ENCODE data around the gene NEGR1. TPM values are rescaled to one million over a fixed set of nuclear protein-coding genes. Genes with fewer than 3 reads are reported as not detected.

Gene NEGR1
- total RNA-seq, 1 experiment from 2014 or later, result 2.9 TPM

DNA sequence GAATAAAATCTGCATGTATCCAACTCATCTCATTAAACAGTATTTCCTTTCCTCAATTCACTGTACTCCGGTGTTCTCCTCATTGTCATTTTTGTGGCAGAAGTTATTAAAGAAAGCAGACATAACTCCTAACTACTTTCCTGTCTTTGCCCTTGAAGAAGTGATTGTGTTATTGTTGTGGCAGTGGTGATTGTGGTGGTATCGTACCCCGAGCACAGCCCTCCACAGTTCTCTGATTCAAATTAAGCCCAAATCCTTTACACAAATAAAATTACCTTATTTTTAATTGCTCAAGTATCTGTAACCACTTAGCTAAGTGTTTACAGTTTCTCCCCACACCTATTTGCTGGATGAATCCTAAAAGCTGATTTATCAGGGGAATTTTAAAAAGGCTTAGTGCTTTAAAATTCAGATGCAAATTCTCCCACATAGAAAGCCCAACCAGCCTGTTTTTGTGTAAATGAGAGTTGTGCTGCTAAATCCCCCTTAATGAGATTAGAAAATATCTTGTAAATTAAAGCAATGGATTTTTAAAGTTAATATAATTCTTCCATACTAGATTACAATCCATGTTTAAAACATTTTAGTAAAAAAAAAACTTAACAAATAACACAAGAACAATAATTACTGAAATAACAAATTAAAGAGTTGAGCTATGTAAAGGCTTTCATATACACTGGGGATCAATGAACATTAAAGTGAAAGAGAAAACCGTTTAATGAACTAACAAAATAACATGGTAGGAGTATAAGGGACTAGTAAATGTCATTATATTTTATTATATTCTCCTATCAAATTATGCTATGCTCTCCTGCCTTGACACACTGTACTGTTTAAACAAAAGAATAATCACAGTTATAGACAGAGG lies 259.0 kb downstream of the NEGR1 start (continued):
- TF ChIP-seq CREM (CRISPR knock-in tag; IDR thresholded peaks at IDR 0.05) (no peak), RELA (CRISPR knock-in tag; IDR thresholded peaks at IDR 0.05; ENCODE audit: borderline replicate concordance) (no peak), CBFB (CRISPR knock-in tag; IDR thresholded peaks at IDR 0.05; ENCODE audit: low read depth) (no peak)
- TF ChIP-seq, protein P1, sequence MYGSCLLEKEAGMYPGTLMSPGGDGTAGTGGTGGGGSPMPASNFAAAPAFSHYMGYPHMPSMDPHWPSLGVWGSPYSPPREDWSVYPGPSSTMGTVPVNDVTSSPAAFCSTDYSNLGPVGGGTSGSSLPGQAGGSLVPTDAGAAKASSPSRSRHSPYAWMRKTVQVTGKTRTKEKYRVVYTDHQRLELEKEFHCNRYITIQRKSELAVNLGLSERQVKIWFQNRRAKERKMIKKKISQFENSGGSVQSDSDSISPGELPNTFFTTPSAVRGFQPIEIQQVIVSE (CRISPR knock-in tag; IDR thresholded peaks at IDR 0.05; ENCODE audit: borderline replicate concordance), result no peak

DNA sequence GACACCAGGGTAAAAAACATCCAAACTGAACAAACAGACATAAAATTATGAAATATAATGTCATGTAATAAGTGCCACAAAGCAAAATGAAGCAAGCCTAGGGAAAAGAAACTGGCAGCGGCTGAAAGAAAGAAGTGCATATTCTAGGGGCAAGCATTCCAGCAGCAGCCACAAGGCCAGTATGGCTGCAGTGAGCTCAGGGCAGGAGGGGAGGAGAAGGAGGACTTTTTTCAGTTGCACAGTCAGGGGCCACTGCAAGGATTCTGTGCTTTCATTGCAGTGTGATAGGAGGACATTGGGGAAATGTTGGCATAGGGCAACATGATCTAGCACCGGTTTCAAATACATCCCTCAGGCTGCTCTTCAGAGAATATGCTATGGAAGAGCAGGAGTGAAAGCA lies 263.8 kb downstream of the NEGR1 start:
- TF ChIP-seq CREM (CRISPR knock-in tag; IDR thresholded peaks at IDR 0.05) (no peak), IRF2 (CRISPR knock-in tag; IDR thresholded peaks at IDR 0.05; ENCODE audit: borderline replicate concordance, low read depth) (no peak), CREB1 (CRISPR knock-in tag; IDR thresholded peaks at IDR 0.05) (no peak), HMGA2 (CRISPR knock-in tag; IDR thresholded peaks at IDR 0.05) (no peak), ETV6 (CRISPR knock-in tag; IDR thresholded peaks at IDR 0.05) (no peak)
- TF ChIP-seq, protein P2, sequence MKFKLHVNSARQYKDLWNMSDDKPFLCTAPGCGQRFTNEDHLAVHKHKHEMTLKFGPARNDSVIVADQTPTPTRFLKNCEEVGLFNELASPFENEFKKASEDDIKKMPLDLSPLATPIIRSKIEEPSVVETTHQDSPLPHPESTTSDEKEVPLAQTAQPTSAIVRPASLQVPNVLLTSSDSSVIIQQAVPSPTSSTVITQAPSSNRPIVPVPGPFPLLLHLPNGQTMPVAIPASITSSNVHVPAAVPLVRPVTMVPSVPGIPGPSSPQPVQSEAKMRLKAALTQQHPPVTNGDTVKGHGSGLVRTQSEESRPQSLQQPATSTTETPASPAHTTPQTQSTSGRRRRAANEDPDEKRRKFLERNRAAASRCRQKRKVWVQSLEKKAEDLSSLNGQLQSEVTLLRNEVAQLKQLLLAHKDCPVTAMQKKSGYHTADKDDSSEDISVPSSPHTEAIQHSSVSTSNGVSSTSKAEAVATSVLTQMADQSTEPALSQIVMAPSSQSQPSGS (CRISPR knock-in tag; IDR thresholded peaks at IDR 0.05; ENCODE audit: borderline replicate concordance, low read depth), result no peak
- TF ChIP-seq, protein P3, sequence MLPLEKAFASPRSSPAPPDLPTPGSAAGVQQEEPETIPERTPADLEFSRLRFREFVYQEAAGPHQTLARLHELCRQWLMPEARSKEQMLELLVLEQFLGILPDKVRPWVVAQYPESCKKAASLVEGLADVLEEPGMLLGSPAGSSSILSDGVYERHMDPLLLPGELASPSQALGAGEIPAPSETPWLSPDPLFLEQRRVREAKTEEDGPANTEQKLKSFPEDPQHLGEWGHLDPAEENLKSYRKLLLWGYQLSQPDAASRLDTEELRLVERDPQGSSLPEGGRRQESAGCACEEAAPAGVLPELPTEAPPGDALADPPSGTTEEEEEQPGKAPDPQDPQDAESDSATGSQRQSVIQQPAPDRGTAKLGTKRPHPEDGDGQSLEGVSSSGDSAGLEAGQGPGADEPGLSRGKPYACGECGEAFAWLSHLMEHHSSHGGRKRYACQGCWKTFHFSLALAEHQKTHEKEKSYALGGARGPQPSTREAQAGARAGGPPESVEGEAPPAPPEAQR (CRISPR knock-in tag; IDR thresholded peaks at IDR 0.05), result no peak
- H3K27me3 Mint-ChIP-seq (ENCODE audit: low read depth), result no peaks in the 10 kb centered on the region
- no peak overlapping the region for H3K4me3 Mint-ChIP-seq

DNA sequence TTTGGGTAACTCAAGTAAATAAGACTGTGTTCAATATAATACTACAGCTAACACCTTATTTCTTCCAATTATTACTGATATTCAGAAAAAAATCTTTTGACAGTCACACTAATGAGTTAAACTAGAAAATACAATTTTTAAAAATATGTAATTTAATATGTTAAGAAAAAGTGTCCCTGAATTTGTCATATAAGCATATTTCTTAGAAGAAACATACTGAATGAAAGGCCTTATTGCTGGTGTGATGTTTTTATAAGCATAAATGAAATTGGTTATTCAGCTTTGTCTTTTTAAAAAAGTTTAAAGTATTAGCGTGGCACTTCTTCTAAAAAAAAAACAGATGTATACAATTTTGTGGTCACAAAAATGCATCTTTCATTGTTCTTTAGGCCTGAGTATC lies 267.3 kb downstream of the NEGR1 start:
- DNase-seq (ENCODE audit: low spot score) (no peak), ATAC-seq (no peak)
- POLR2A ChIA-PET, result no interaction called here
- CTCF ChIA-PET, result no interaction called here
- Mint-ChIP-seq H3K27ac (no peak overlapping the region), H3K4me3 (no peak overlapping the region), H3K36me3 (no peaks in the 10 kb centered on the region), H3K27me3 (ENCODE audit: low read depth) (no peaks in the 10 kb centered on the region), H3K4me1 (peaks cover 17% of the 10 kb centered on the region), H3K9me3 (no peaks in the 10 kb centered on the region)
- no peak for TF ChIP-seq ZNF423 (CRISPR knock-in tag; IDR thresholded peaks at IDR 0.05)

More for the DNA sequence above, 263.8 kb downstream of the NEGR1 start:
- POLR2A ChIA-PET, result no interaction called here
- no peaks in the 10 kb centered on the region for H3K9me3 Mint-ChIP-seq
- ATAC-seq (peak; percentile 84), DNase-seq (ENCODE audit: low spot score) (peak; percentile 13)
- CTCF ChIA-PET, result no interaction called here
- H3K4me1 Mint-ChIP-seq, result peaks cover 21% of the 10 kb centered on the region
- no peaks in the 10 kb centered on the region for H3K36me3 Mint-ChIP-seq
- peak overlapping the region; percentile 48; the same call in 1 of the 2 replicates for H3K27ac Mint-ChIP-seq

DNA sequence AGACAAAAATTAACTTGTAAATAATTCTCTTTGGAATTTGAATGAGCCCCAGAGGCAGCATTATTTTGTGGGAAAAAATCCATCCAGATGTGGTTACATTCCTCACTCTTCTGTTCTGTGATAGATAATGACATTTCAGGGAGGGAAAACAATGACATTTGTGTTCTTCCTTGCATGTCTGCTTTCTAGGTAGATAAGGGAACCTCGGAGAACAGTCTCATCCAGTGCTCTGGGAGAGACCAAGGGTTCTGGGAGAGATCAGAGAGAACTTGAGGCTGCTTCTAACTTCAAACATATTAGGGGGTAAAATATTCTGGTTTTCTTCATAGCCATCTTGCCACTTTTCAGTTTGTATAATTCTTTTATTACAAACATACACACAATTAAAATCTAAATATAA lies 269.2 kb downstream of the NEGR1 start:
- H3K4me3 Mint-ChIP-seq, result no peak overlapping the region
- no peak for DNase-seq (ENCODE audit: low spot score)
- CTCF ChIA-PET, result no interaction called here
- ATAC-seq, result no peak
- peak overlapping the region; percentile 78 for H3K27ac Mint-ChIP-seq
- peaks cover 12% of the 10 kb centered on the region for H3K4me1 Mint-ChIP-seq
- H3K36me3 Mint-ChIP-seq, result no peaks in the 10 kb centered on the region
- no peaks in the 10 kb centered on the region for H3K27me3 Mint-ChIP-seq (ENCODE audit: low read depth)
- no peaks in the 10 kb centered on the region for H3K9me3 Mint-ChIP-seq
- POLR2A ChIA-PET, result no interaction called here
- no peak for TF ChIP-seq KAT7 (CRISPR knock-in tag; IDR thresholded peaks at IDR 0.05; ENCODE audit: borderline replicate concordance)
- no peak for TF ChIP-seq CREB1 (CRISPR knock-in tag; IDR thresholded peaks at IDR 0.05)
- TF ChIP-seq, protein P3 (CRISPR knock-in tag; IDR thresholded peaks at IDR 0.05), result no peak
- TF ChIP-seq, protein P4, sequence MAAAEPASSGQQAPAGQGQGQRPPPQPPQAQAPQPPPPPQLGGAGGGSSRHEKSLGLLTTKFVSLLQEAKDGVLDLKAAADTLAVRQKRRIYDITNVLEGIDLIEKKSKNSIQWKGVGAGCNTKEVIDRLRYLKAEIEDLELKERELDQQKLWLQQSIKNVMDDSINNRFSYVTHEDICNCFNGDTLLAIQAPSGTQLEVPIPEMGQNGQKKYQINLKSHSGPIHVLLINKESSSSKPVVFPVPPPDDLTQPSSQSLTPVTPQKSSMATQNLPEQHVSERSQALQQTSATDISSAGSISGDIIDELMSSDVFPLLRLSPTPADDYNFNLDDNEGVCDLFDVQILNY (CRISPR knock-in tag; IDR thresholded peaks at IDR 0.05), result no peak
- no peak for TF ChIP-seq ZNF219 (CRISPR knock-in tag; IDR thresholded peaks at IDR 0.05; ENCODE audit: borderline replicate concordance)
- TF ChIP-seq, protein P5, sequence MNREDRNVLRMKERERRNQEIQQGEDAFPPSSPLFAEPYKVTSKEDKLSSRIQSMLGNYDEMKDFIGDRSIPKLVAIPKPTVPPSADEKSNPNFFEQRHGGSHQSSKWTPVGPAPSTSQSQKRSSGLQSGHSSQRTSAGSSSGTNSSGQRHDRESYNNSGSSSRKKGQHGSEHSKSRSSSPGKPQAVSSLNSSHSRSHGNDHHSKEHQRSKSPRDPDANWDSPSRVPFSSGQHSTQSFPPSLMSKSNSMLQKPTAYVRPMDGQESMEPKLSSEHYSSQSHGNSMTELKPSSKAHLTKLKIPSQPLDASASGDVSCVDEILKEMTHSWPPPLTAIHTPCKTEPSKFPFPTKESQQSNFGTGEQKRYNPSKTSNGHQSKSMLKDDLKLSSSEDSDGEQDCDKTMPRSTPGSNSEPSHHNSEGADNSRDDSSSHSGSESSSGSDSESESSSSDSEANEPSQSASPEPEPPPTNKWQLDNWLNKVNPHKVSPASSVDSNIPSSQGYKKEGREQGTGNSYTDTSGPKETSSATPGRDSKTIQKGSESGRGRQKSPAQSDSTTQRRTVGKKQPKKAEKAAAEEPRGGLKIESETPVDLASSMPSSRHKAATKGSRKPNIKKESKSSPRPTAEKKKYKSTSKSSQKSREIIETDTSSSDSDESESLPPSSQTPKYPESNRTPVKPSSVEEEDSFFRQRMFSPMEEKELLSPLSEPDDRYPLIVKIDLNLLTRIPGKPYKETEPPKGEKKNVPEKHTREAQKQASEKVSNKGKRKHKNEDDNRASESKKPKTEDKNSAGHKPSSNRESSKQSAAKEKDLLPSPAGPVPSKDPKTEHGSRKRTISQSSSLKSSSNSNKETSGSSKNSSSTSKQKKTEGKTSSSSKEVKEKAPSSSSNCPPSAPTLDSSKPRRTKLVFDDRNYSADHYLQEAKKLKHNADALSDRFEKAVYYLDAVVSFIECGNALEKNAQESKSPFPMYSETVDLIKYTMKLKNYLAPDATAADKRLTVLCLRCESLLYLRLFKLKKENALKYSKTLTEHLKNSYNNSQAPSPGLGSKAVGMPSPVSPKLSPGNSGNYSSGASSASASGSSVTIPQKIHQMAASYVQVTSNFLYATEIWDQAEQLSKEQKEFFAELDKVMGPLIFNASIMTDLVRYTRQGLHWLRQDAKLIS (CRISPR knock-in tag; IDR thresholded peaks at IDR 0.05; ENCODE audit: borderline replicate concordance), result no peak
- no peak for TF ChIP-seq GRHL2 (CRISPR knock-in tag; IDR thresholded peaks at IDR 0.05; ENCODE audit: insufficient replicate concordance, severe bottlenecking)
- TF ChIP-seq ESRRA (CRISPR knock-in tag; IDR thresholded peaks at IDR 0.05; ENCODE audit: borderline replicate concordance), result no peak
- TF ChIP-seq TEAD1 (CRISPR knock-in tag; IDR thresholded peaks at IDR 0.05), result no peak
